ENCODE measurements around the gene CGREF1.

DNA sequence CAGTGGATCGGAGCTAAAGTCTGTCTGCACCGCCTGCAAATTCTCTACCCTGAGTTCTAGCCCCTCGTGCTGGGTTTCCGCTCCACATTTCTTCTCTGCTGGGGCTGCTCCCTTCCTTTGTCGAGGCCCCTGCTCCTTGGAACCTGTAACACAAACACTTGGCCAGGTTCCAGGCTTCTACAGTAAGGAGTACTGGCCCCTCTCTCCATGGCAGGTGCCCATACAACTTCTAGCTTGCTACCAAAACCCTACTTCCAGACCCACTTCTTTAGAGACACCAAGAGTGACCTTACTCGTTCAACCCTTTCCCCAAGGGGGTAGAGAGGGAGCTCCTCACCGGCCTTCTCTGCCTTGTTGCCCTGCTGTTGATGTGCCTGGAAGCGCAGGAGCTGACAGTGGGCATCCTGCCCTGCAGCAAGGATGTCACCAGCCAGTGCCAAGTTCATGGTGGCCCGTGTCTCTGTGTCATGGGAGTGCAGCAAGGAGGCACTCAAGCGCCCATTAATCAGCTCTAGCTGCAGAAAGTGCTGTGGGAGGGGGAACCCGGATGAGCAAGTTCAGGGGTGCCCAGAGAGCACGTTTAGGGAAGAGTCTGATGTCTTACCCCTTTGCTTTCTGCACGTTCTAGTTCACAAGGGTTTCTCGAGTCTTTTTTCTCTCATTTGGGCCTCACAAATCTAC is 14.4 kb upstream of the CGREF1 start:
- TF ChIP-seq, protein P1, sequence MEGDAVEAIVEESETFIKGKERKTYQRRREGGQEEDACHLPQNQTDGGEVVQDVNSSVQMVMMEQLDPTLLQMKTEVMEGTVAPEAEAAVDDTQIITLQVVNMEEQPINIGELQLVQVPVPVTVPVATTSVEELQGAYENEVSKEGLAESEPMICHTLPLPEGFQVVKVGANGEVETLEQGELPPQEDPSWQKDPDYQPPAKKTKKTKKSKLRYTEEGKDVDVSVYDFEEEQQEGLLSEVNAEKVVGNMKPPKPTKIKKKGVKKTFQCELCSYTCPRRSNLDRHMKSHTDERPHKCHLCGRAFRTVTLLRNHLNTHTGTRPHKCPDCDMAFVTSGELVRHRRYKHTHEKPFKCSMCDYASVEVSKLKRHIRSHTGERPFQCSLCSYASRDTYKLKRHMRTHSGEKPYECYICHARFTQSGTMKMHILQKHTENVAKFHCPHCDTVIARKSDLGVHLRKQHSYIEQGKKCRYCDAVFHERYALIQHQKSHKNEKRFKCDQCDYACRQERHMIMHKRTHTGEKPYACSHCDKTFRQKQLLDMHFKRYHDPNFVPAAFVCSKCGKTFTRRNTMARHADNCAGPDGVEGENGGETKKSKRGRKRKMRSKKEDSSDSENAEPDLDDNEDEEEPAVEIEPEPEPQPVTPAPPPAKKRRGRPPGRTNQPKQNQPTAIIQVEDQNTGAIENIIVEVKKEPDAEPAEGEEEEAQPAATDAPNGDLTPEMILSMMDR (IDR thresholded peaks at IDR 0.05): no peak
- no peak for TF ChIP-seq EZH2 (IDR thresholded peaks at IDR 0.05; ENCODE audit: borderline replicate concordance, insufficient read depth, low read depth, low read length, poor library complexity, severe bottlenecking)
